IMR-90 (cell line): ENCODE measurements around the gene L3MBTL2. TPM values are rescaled to one million over a fixed set of nuclear protein-coding genes. Genes with fewer than 3 reads are reported as not detected.

Experiments
- ATAC-seq: fragments of 200-7000 bp; cut with Tn5 transposase; 2 replicates; pipeline ENCODE4 v1.9.1; 2020; ENCODE audit warnings: low read depth, mild to moderate bottlenecking, moderate library complexity
- BruUV-seq: library from RNA; stranded (reverse); fragments of 400-500 nt; replicated peaks from 2 replicates; lab custom pipeline; 2021; lab: Mats Ljungman, UMichigan
- CTCF ChIA-PET: fragments of 300-600 bp; formaldehyde crosslinking; extraction: SDS; loops from one replicate; lab custom pipeline; 2021; ENCODE audit warnings: antibody characterized with exemption; lab: Yijun Ruan, JAX
- POLR2A ChIA-PET: fragments of 300-600 bp; sonication (Branson Sonifier 250); formaldehyde crosslinking; loops from one replicate; lab custom pipeline; 2022; ENCODE audit warnings: antibody characterized with exemption; ENCODE audit not compliant: unreplicated experiment; lab: Charles Lee
- DNase-seq: peaks from one replicate; pipeline ENCODE4 v3.0.0; 2013
- H2AFZ ChIP-seq: replicated peaks from 2 replicates; pipeline ENCODE3; 2013; ENCODE audit warnings: low read length, mild to moderate bottlenecking; ENCODE audit not compliant: poor library complexity
- H2AK5ac ChIP-seq: 2 replicates; pipeline ENCODE4 v1.6.1; 2013; ENCODE audit warnings: low read depth, low read length, inconsistent platforms
- H2AK9ac ChIP-seq: replicated peaks from 2 replicates; pipeline ENCODE3; 2013; ENCODE audit warnings: mild to moderate bottlenecking, low read depth, low read length, moderate library complexity; ENCODE audit not compliant: poor library complexity
- H2BK120ac ChIP-seq: 2 replicates; pipeline ENCODE4 v1.6.1; 2013; ENCODE audit warnings: low read depth, low read length, inconsistent platforms
- H2BK15ac ChIP-seq: 3 replicates; pipeline ENCODE4 v1.6.1; 2013; ENCODE audit warnings: low read depth, low read length, inconsistent platforms
- H2BK20ac ChIP-seq: 2 replicates; pipeline ENCODE4 v1.6.1; 2013; ENCODE audit warnings: low read depth, mild to moderate bottlenecking, inconsistent platforms, low read length, moderate library complexity
- H2BK5ac ChIP-seq: 2 replicates; pipeline ENCODE4 v1.6.1; 2013; ENCODE audit warnings: mild to moderate bottlenecking, low read depth, low read length, inconsistent platforms; ENCODE audit not compliant: poor library complexity, severe bottlenecking
- H3K14ac ChIP-seq: replicated peaks from 2 replicates; pipeline ENCODE4 v1.6.1; 2013; ENCODE audit warnings: low read depth, low read length, inconsistent platforms
- H3K18ac ChIP-seq: 2 replicates; pipeline ENCODE4 v1.6.1; 2013; ENCODE audit warnings: low read depth, low read length, control low read depth
- H3K23ac ChIP-seq: 2 replicates; pipeline ENCODE4 v1.6.1; 2013; ENCODE audit warnings: low read depth, low read length, inconsistent platforms
- H3K27ac ChIP-seq: 2 replicates; pipeline ENCODE4 v1.5.1; 2013; ENCODE audit warnings: mild to moderate bottlenecking, control low read depth, low read length; ENCODE audit not compliant: insufficient read depth
- H3K27me3 ChIP-seq: 2 replicates; pipeline ENCODE4 v1.6.1; 2013; ENCODE audit warnings: low read length; ENCODE audit not compliant: control insufficient read depth, insufficient read depth
- H3K36me3 ChIP-seq: 2 replicates; pipeline ENCODE4 v1.6.1; 2013; ENCODE audit warnings: low read length, mixed read lengths; ENCODE audit not compliant: control insufficient read depth, insufficient read depth
- H3K4ac ChIP-seq: 2 replicates; pipeline ENCODE4 v1.6.1; 2013; ENCODE audit warnings: low read depth, low read length, inconsistent platforms
- H3K4me1 ChIP-seq: 2 replicates; pipeline ENCODE4 v1.6.1; 2013; ENCODE audit warnings: low read length, mixed read lengths; ENCODE audit not compliant: control insufficient read depth, insufficient read depth
- H3K4me2 ChIP-seq: 2 replicates; pipeline ENCODE4 v1.6.1; 2013; ENCODE audit warnings: low read depth, mild to moderate bottlenecking, control low read depth, low read length, moderate library complexity
- H3K4me3 ChIP-seq: 2 replicates; pipeline ENCODE4 v1.5.1; 2013; ENCODE audit warnings: low read depth, mild to moderate bottlenecking, control low read depth, low read length, moderate library complexity; ENCODE audit not compliant: insufficient read depth
- H3K56ac ChIP-seq: 2 replicates; pipeline ENCODE4 v1.6.1; 2013; ENCODE audit warnings: low read length, inconsistent platforms; ENCODE audit not compliant: insufficient read depth; ENCODE audit errors: extremely low read depth
- H3K79me1 ChIP-seq, 2 experiments: 2 replicates each; pipeline ENCODE4 v1.6.1; 2013; ENCODE audit warnings: low read length in 2 of 2, inconsistent platforms in 1 of 2, low read depth in 1 of 2
- H3K9ac ChIP-seq: 2 replicates; pipeline ENCODE4 v1.6.1; 2013; ENCODE audit warnings: low read depth, low read length, control low read depth
- H3K9me1 ChIP-seq: 2 replicates; pipeline ENCODE4 v1.6.1; 2013; ENCODE audit warnings: low read length, inconsistent platforms; ENCODE audit not compliant: insufficient read depth
- H3K9me3 ChIP-seq: 2 replicates; pipeline ENCODE4 v1.6.1; 2013; ENCODE audit warnings: low read length; ENCODE audit not compliant: control insufficient read depth, insufficient read depth
- H4K20me1 ChIP-seq: 2 replicates; pipeline ENCODE4 v1.6.1; 2013; ENCODE audit warnings: low read length, inconsistent platforms; ENCODE audit not compliant: insufficient read depth
- H4K5ac ChIP-seq: 2 replicates; pipeline ENCODE4 v1.6.1; 2013; ENCODE audit warnings: mild to moderate bottlenecking, low read depth, low read length, control low read depth
- H4K8ac ChIP-seq, 2 experiments: 2 replicates each; pipeline ENCODE4 v1.6.1; 2013; ENCODE audit warnings: low read depth in 2 of 2, low read length in 2 of 2, control low read depth in 1 of 2, inconsistent platforms in 1 of 2
- H4K91ac ChIP-seq: 2 replicates; pipeline ENCODE4 v1.6.1; 2013; ENCODE audit warnings: low read depth, low read length, inconsistent platforms; ENCODE audit not compliant: insufficient read depth
- CEBPB ChIP-seq: IDR thresholded peaks from 2 replicates; pipeline ENCODE4 v1.6.1; 2012; ENCODE audit warnings: low read depth, low read length, improper control_type of control experiment
- ELK1 ChIP-seq: fragments of 150-350 bp; IDR thresholded peaks from 2 replicates; pipeline ENCODE4 v1.6.1; 2016; ENCODE audit warnings: low read depth, mild to moderate bottlenecking, low read length, moderate library complexity, borderline replicate concordance
- FOS ChIP-seq: fragments of 150-350 bp; IDR thresholded peaks from 2 replicates; pipeline ENCODE4 v1.6.1; 2016; ENCODE audit warnings: low read depth, low read length
- MAFK ChIP-seq: IDR thresholded peaks from 2 replicates; pipeline ENCODE4 v1.6.1; 2012; ENCODE audit warnings: low read depth, low read length, improper control_type of control experiment
- MAZ ChIP-seq: IDR thresholded peaks from 2 replicates; pipeline ENCODE4 v1.6.1; 2012; ENCODE audit warnings: low read depth, mild to moderate bottlenecking, low read length, improper control_type of control experiment, moderate library complexity, borderline replicate concordance
- MXI1 ChIP-seq: IDR thresholded peaks from 2 replicates; pipeline ENCODE4 v1.6.1; 2012; ENCODE audit warnings: low read depth, mild to moderate bottlenecking, low read length, moderate library complexity, borderline replicate concordance
- RFX5 ChIP-seq: IDR thresholded peaks from 2 replicates; pipeline ENCODE4 v1.8.0; 2012; ENCODE audit warnings: low read depth, mild to moderate bottlenecking, low read length, moderate library complexity
- SMC3 ChIP-seq: fragments of 150-350 bp; IDR thresholded peaks from 2 replicates; pipeline ENCODE4 v1.6.1; 2016; ENCODE audit warnings: low read depth, mild to moderate bottlenecking, antibody characterized with exemption, low read length, moderate library complexity
- USF2 ChIP-seq: fragments of 150-350 bp; IDR thresholded peaks from 2 replicates; pipeline ENCODE4 v1.6.1; 2017; ENCODE audit warnings: mild to moderate bottlenecking, antibody characterized with exemption, low read length, low read depth
- WGBS, 2 experiments: methylation state at CpG; one replicate each; pipeline versions ENCODE4 v1.1.5 to v1.1.7; 2013; ENCODE audit warnings: missing lambda C conversion rate in 2 of 2; ENCODE audit not compliant: insufficient read length in 1 of 2; ENCODE audit errors: extremely low coverage in 2 of 2; 5-methylcytosine and 5-hydroxymethylcytosine counted together
- dilution Hi-C: fragments of 300-500 bp; cut with HindIII; formaldehyde crosslinking; loops from one replicate; pipeline ENCODE4 v1.14.3; 2018; ENCODE audit warnings: low sequenced_read_pairs; ENCODE audit not compliant: unreplicated experiment
- in situ Hi-C: fragments of 300-500 bp; cut with MboI; formaldehyde crosslinking; loops from 3 replicates; pipeline ENCODE4 v1.14.3; 2019; ENCODE audit warnings: low sequenced_read_pairs, inconsistent platforms, mixed read lengths
- intact Hi-C: fragments of 100-400 bp; cut with micrococcal nuclease; formaldehyde crosslinking; loops from 2 replicates; pipeline ENCODE4 v1.10.0; 2022
- polyA plus RNA-seq, 3 experiments: library from polyadenylated mRNA; depleted of rRNA; stranded (reverse); fragments of >200 nt; gene quantifications; 2 replicates each; pipeline ENCODE4 v1.2.3, GENCODE V29; 2012; ENCODE audit warnings: low replicate concordance in 1 of 3
- total RNA-seq: library from RNA; depleted of rRNA; stranded (reverse); fragments of >200 nt; gene quantifications from 2 replicates; pipeline ENCODE4 v1.2.3, GENCODE V29; 2012

The L3MBTL2 gene
- total and polyA plus RNA-seq, 2 of the 4 experiments (the other 2 are of a cell fraction) = 20.6 to 25.1 TPM

- H3K4ac ChIP-seq = no peak overlapping the region
- H3K4me3 ChIP-seq = no peak overlapping the region
- ATAC-seq (no peak), DNase-seq (no peak)
- no peak overlapping the region for H4K8ac ChIP-seq
- no peak overlapping the region for H3K4me2 ChIP-seq
- H3K9me3 ChIP-seq = no peaks in the 10 kb centered on the region
- H3K18ac ChIP-seq = no peak overlapping the region
- intact Hi-C loops = no loop called here
- dilution Hi-C loops = no loop called here
- no peak overlapping the region for H2BK20ac ChIP-seq
- H4K20me1 ChIP-seq = peaks cover 17% of the 10 kb centered on the region
- no TSS peak for BruUV-seq
- peaks cover 2% of the 10 kb centered on the region; the same call in 1 of the 2 replicates for H3K4me1 ChIP-seq
- H4K5ac ChIP-seq = no peak overlapping the region
- no peak overlapping the region for H2AFZ ChIP-seq
- no peak overlapping the region for H4K91ac ChIP-seq
- H3K79me1 ChIP-seq = peaks cover 13 to 46% of the 10 kb centered on the region in 2 experiments; a peak in 3 of 4 replicates
- ChIA-PET CTCF (no interaction called here), POLR2A (no interaction called here)
- H3K27me3 ChIP-seq = no peaks in the 10 kb centered on the region
- in situ Hi-C loops = no loop called here
- no peak overlapping the region for H3K56ac ChIP-seq
- no peak overlapping the region for H3K9ac ChIP-seq
- H3K36me3 ChIP-seq = peaks cover 71% of the 10 kb centered on the region
- H2BK5ac ChIP-seq = no peak overlapping the region
- H3K9me1 ChIP-seq = peaks cover 6% of the 10 kb centered on the region
- H2AK5ac ChIP-seq = no peak overlapping the region
- no peak for TF ChIP-seq FOS
- TF ChIP-seq MXI1 = no peak
- no peak for TF ChIP-seq ELK1
- no peak for TF ChIP-seq MAZ
- no peak for TF ChIP-seq USF2
- TF ChIP-seq SMC3 = no peak
- no peak for TF ChIP-seq MAFK
- TF ChIP-seq CEBPB = no peak
- TF ChIP-seq RFX5 = no peak
- no peak overlapping the region for H2BK15ac ChIP-seq
- H2AK9ac ChIP-seq = no peak overlapping the region
- H2BK120ac ChIP-seq = no peak overlapping the region
- no peak overlapping the region for H3K27ac ChIP-seq
- no peak overlapping the region for H3K23ac ChIP-seq
- no peak overlapping the region for H3K14ac ChIP-seq
- 90% methylated on average over 5 of the region's 7 CpGs; no CpG with 5 or more reads in 1 of the 2 experiments for WGBS, 2 experiments
These were observed 42.6 kb downstream of the L3MBTL2 start for GRCh38 chr22:41247703-41248102.
